GM19452 (cell line): ENCODE measurements around the gene SQOR.

Experiments used
- ATAC-seq: cut with Tn5 transposase; IDR thresholded peaks from one replicate; pipeline ENCODE4 v1.9.1; 2021; ENCODE audit not compliant: unreplicated experiment

The SQOR gene

GRCh38 chr15:45657764-45658545 is 23.1 kb downstream of the SQOR start:
- no peak for ATAC-seq

GRCh38 chr15:45660231-45660979 is 25.6 kb downstream of the SQOR start:
- ATAC-seq = no peak

DNA sequence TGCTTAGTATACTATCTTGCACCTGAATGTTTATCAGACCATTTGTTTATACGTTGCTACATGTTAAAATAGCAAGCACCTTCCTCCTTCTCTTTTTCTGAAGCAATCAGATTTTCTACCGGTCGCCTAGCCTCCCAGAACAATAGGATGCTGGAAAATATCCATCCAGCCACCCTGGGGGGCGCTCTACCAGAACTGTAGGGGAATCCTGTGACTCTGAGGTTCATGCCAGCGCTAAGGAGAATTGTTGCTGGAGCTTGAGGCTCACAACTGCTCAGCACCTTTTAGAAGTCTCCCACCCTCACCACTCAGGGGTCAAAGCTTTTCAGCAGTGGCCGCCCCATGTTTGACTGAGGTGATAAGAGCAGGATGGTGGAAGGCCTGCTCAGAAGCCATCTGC is 27.5 kb downstream of the SQOR start:
- no peak for ATAC-seq

GRCh38 chr15:45664451-45664850 is 29.6 kb downstream of the SQOR start:
- no peak for ATAC-seq

DNA sequence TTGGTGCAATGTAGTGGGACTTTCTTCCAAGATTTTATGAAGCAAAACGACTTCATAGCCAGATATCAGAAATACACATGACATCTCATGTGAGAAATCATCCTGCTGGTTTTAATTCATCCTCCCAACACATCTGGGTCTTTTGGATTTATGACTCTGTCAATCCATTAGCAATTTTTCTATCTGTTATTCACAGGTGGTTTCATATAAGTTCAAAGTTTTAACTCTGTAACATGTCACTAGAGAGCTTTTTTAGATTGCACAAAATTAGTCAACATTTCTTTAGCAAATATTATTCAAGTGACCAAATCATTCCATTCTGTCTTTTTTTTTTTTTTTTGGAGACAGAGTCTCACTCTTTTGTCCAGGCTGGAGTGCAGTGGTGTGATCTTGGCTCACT is 30.4 kb downstream of the SQOR start:
- ATAC-seq = no peak

GRCh38 chr15:45666119-45666875 is 31.5 kb downstream of the SQOR start:
- ATAC-seq = no peak

GRCh38 chr15:45667002-45667401 is 32.2 kb downstream of the SQOR start:
- no peak for ATAC-seq

DNA sequence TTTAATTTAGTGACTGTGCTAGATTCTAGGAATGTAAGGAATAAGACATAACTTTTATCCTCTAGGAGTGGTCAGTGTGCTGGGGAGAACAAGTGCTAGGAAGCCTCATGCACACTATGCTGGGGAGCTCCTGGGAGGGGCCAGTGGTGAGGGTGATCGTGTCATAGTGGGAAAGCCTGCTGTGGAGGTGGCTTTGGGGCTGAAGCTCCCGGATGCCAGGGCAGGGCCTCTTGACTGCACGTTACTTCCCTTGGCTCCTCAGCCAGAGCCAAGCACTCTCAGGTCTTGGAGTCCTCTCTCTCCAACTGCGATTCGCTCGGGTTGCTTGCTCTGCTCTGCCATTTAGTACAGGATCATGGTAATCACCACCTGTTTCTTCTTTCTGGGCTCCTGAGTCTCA is 33.6 kb downstream of the SQOR start:
- no peak for ATAC-seq

DNA sequence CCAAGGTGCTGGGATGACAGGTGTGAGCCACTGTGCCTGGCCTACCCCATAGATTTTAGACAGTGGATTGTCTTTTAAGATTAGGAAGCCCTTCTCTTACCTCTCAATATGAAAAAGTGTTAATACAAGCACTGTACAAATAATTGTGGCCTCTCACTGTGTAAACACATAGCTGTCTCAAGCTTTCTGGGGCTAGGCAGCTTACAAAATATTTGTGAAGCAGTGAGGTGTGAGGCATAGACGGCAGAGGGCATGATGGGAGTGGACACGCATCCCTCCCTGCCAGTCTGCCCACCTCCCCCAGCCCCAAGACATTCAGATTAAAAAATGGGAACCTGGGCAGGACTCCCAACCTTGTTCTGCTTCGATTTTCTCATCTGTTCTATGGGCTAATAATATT is 34.6 kb downstream of the SQOR start:
- ATAC-seq = no peak

GRCh38 chr15:45670091-45670490 is 35.3 kb downstream of the SQOR start:
- no peak for ATAC-seq

DNA sequence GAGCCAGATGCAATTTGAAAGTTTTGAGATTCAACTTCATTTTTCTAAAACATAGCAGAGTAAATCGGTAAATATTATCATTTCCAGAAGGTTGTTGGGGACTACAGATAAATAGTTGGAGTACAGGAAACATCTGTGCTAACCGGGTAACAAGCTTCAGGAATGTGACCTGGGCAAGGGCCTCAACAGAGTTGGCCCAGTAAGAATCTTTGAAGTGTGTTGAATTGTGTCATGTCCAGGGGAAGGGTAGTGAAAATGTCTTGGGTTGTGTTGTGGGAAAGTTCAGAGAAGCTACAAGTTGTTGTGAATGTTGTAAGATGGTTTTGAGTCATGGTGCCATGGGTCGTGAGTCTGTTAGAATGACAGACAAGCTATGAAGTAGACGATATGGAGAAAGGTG is 35.7 kb downstream of the SQOR start:
- no peak for ATAC-seq

DNA sequence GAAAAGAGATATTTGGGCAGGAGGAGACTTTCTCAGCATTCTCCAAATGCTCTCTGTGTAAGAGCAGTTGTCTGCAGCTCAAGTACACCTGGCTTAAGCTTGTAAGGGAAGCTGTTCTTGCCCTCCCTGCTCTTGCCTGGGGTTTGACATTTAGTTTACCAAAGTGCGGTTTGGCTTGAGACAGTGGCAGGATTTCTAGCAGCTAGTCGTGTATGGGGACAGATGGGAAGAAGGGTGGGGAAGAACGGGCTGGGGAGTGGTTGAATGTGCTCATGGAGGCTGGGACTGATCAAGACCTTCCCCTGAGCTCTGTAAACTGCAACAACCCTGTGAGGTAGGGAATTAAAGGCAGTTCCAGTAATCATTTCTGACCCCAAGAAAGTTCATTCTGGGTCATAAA is 39.8 kb downstream of the SQOR start:
- no peak for ATAC-seq

- no peak for ATAC-seq
Observed at GRCh38 chr15:45677797-45678196, 43.0 kb downstream of the SQOR start.

GRCh38 chr15:45678459-45679178 is 43.8 kb downstream of the SQOR start:
- ATAC-seq = no peak

- ATAC-seq = no peak
Observed at GRCh38 chr15:45684533-45684932, 49.7 kb downstream of the SQOR start.

DNA sequence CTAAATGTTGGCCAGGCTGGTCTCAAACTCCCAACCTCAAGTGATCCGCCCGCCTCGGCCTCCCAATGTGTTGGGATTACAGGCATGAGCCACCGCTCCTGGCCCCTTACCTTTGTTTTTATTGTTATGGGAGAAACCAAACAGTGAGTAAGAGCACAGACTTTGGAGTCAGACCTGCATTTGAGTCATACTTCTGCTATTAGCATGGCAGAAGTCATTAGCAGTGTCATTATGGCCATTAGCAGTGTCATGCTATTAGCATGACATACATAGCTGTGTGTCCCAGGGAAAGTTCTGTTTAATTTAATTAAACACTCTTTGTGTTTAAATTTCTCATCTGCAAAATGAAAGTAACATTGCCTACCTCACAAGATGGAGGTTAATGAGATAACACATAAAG is 54.8 kb downstream of the SQOR start:
- ATAC-seq = no peak

- no peak for ATAC-seq
Observed at GRCh38 chr15:45690581-45691260, 55.9 kb downstream of the SQOR start.

- no peak for ATAC-seq
Observed at GRCh38 chr15:45701108-45701507, 66.3 kb downstream of the SQOR start.

- ATAC-seq = no peak
Observed at GRCh38 chr15:45702041-45702440, 67.2 kb downstream of the SQOR start.

GRCh38 chr15:45703670-45704328 is 69.0 kb downstream of the SQOR start:
- ATAC-seq = no peak
